ENCODE data around the gene ZNF266.

The ZNF266 gene

GRCh38 chr19:9435279-9436268 lies at the start of gene ZNF266:
TSS of gene ZNF266 (minus strand) at chr19:9435573. CDS start at chr19:9420089, 15,484 bp downstream.
- FAIRE-seq, result no peak

DNA sequence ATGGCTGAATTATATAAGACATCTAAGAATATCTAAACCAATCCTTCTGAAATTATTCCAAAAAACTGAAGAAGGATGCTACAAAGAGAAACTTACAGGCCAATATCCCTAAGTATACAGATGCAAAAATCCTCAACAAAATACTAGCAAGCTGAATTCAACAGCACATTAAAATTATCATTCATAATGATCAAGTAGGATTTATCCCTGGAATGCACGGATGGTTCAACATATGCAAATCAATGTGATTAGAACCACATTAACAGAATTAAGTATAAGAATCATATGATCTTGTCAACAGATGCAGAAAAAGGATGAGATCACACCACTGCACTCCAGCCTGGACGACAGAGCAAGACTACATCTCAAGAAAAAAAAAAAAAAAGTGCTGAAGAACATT lies 49.8 kb upstream of the ZNF266 start:
- FAIRE-seq, result no peak

GRCh38 chr19:9474975-9475374 lies 39.6 kb upstream of the ZNF266 start:
- FAIRE-seq, result no peak

- no peak for FAIRE-seq
Measured at GRCh38 chr19:9467161-9467560, 31.8 kb upstream of the ZNF266 start.

GRCh38 chr19:9461938-9462337 lies 26.6 kb upstream of the ZNF266 start:
- FAIRE-seq, result no peak

DNA sequence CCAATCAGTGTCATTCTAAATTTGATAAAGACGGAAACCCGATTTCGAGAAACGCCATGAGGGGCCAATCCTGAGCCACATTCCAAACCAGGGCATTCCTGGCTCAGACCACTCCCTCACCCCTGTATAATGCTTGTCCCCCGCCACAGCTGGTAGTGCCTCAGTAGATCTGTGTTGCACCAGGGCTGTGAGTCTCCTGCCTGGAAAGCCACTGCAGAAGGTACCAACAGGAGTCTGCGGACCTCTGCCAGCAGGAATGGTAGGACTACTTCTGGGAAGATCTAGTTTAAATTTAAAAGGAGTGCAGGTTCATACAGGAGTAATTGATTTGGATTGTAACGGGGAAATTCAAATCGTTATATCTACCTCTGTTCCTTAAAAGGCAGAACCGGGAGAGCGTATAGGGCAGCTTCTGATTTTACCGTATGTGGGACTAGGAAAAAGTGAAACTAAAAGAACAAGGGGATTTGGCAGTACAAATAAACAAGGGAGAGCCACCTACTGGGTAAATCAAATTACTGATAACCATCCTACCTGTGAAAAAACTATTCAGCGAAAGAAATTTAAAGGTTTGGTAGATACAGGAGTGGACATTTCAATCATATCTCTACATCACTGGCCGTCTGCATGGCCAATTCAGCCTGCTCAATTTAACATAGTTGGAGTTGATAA lies 20.8 kb upstream of the ZNF266 start:
- no peak for FAIRE-seq

DNA sequence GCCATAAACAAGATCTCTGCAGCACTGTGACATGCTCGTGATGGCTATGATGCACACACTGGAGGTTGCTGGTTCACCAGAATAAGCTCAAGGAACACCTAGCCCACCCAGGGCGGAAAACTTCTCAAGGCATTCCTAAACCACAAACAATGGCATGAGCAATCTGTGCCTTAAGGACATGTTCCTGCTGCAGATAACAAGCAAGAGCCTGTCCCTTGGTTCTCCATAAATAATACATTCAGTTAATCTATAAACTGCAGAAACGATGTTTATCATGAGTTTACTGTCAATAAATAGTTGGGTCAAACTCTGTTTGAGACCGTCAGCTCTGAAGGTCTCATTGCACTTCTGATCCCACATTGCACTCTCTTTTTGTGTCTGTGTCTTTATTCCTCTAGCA lies 18.6 kb upstream of the ZNF266 start:
- FAIRE-seq, result no peak

- no peak for FAIRE-seq
Measured at GRCh38 chr19:9445037-9445436, 9.7 kb upstream of the ZNF266 start.

- FAIRE-seq, result no peak
Measured at GRCh38 chr19:9436358-9436757, 985 bp upstream of the ZNF266 start.

DNA sequence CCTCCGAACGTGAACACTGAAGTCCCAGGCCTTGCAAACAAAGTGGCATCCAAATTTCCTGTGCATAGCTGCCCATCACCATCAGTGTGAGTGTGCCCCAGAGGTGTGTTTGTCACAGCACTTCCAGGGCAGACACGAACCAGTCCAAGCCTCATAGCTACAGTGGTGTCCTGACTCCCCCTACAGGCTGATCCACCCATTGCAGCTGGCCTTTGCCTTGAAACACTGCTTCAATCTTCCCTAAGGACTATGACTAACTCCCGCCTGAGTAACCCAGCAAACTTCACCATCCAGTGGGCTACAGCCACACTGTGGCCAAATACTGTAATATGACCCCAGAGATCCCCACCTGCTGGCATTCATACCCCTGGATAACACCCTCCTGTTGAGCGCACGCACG lies 3.9 kb downstream of the ZNF266 start:
- FAIRE-seq, result no peak

- no peak for FAIRE-seq
Measured at GRCh38 chr19:9430444-9430843, 4.9 kb downstream of the ZNF266 start.

DNA sequence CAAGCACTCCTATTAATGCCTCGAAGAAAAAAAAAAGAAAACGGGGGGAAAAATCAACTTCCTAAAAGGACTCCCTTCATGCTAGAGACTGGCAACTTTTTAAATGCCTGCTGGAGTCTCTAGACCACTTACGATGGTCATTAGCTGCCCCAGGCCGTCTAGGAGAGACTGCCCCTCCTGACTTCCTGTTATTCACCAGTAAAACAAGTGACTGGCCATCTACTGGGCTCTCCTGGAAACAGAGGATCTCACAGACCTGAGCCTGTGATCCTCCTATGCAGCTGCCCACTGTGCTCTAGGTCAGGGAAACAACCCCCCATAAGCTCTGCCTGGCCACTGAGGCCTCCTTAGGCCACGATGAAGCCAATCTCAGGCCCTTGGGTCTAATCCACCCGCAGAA lies 7.4 kb downstream of the ZNF266 start:
- FAIRE-seq, result no peak

DNA sequence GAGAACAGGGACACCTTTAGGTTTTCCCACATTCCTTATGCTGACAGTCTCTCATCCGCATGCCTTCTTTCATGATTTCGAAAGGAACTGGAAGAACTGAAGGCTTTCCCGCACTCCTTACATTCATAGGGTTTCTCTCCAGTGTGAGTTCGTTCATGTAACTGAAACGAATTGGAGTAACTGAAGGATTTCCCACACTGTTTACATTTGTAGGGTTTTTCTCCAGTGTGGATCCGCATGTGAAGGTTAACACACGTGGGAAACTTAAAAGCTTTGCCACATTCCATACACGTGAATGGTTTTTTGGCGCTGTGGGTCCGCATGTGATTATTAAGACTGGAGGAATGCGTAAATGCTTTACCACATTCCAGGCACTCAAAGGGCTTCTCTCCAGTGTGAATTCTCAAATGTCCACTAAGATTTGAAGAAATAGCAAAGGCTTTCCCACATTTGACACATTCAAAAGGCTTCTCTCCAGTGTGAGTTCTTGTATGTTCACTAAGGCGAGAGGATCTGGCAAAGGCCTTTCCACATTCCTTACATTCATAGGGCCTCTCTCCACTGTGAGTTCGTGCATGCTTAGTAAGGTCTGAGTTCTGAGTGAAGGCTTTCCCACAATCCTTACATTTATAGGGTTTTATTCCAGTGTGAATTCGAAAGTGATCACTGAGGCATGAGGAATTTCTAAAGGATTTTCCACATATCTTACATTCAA lies 22.0 kb downstream of the ZNF266 start:
- FAIRE-seq, result no peak

GRCh38 chr19:9407827-9408226 lies 27.5 kb downstream of the ZNF266 start:
- no peak for FAIRE-seq

DNA sequence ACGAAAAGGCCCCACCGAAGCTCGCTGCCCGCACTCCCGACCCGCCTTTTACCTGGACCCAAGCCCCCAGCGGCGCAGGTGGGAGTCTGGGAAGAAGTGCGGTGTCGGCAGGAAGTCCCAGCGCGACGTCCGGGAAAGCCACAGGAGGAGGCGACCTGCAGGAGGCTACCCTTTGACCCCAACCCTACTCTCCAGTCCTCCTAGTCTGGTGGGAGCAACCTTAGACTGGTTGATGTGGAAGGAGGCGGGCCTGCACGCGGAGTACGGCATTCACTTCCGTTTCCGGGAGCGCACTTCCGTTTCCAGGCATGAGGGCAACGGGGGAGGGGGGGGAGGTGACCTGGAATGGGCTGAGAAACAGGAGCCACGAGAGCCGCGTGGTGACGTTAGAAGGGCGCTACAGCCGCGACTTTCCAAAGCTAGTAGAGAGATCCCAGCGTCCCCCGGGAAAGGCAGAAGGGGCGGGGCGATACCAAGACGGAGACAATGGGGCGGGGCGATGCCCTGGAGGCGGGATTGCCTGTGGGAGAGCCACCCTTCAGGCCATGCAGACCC lies 28.5 kb downstream of the ZNF266 start:
- FAIRE-seq, result no peak

GRCh38 chr19:9381361-9381785 lies 54.0 kb downstream of the ZNF266 start:
- no peak for FAIRE-seq

- no peak for FAIRE-seq
Measured at GRCh38 chr19:9370738-9371619, 64.4 kb downstream of the ZNF266 start.

DNA sequence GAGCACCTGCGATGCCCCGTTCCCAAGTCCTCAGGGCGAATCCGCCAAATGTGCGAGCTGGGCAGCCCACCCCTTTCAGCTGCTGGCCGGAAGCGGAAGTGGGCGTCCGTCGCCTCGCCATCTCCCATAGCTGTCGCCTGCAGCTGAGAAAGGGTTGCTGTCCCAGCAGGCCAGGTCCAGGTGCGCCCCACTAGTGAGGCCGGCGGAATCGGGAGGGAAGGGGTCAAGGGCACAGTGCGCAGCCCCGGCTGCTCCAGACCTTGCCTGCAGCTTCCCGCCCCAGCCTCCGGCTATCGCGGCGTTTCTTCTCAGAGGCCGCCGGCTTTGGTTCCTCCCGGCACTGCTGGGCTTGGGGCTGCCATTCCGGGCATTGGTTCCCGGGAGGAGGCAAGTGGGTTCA lies 72.5 kb downstream of the ZNF266 start, which contains the start of gene ZNF177:
Gene ZNF177, plus strand, starts transcription at position 109 of the 400 bp plus-strand sequence. CDS start 15,299 bp downstream, outside the sequence.
- no peak for FAIRE-seq

Data from endometrium (tissue), 2 donors.